Calu3 (cell line): ENCODE data around the gene WNT7B. TPM values are rescaled to one million over a fixed set of nuclear protein-coding genes. Genes with fewer than 3 reads are reported as not detected.

Experiments
- BruUV-seq: library from RNA; stranded (reverse); fragments of 400-500 nt; replicated peaks from 2 replicates; lab custom pipeline; 2021; lab: Mats Ljungman, UMichigan
- CTCF ChIA-PET: fragments of 300-600 bp; sonication (Branson Sonifier 250); formaldehyde crosslinking; loops from one replicate; lab custom pipeline; 2022; ENCODE audit warnings: antibody characterized with exemption; lab: Charles Lee
- DNase-seq: peaks from one replicate; pipeline ENCODE4 v3.0.0; 2022
- H3K27ac Mint-ChIP-seq: one replicate; pipeline ENCODE4 v1.8.0; 2022; ENCODE audit warnings: mixed read lengths; ENCODE audit not compliant: unreplicated experiment
- H3K27me3 Mint-ChIP-seq: one replicate; pipeline ENCODE4 v1.8.0; 2022; ENCODE audit warnings: mixed read lengths; ENCODE audit not compliant: unreplicated experiment
- H3K36me3 Mint-ChIP-seq: one replicate; pipeline ENCODE4 v1.8.0; 2022; ENCODE audit warnings: mild to moderate bottlenecking, moderate library complexity, mixed read lengths; ENCODE audit not compliant: insufficient read depth, unreplicated experiment
- H3K4me1 Mint-ChIP-seq: one replicate; pipeline ENCODE4 v1.8.0; 2022; ENCODE audit warnings: mild to moderate bottlenecking, low read depth, mixed read lengths; ENCODE audit not compliant: unreplicated experiment
- H3K4me3 Mint-ChIP-seq: one replicate; pipeline ENCODE4 v1.8.0; 2022; ENCODE audit warnings: mild to moderate bottlenecking, low read depth, moderate library complexity, mixed read lengths; ENCODE audit not compliant: unreplicated experiment
- H3K9me3 Mint-ChIP-seq: one replicate; pipeline ENCODE4 v1.8.0; 2022; ENCODE audit warnings: low read depth, mixed read lengths; ENCODE audit not compliant: unreplicated experiment
- intact Hi-C: fragments of 100-400 bp; cut with micrococcal nuclease; formaldehyde crosslinking; loops from one replicate; pipeline ENCODE4 v1.10.0; 2022; ENCODE audit not compliant: unreplicated experiment
- total RNA-seq: library from RNA; stranded (reverse); gene quantifications from 2 replicates; pipeline ENCODE4 v1.2.3, GENCODE V29; 2022
- TF ChIP-seq, protein P1 (sequence below): fragments of 200-600 bp; IDR thresholded peaks from one replicate; pipeline ENCODE4 v1.8.0; 2022; ENCODE audit warnings: antibody characterized with exemption; ENCODE audit not compliant: unreplicated experiment

Gene WNT7B
- total RNA-seq, 1 experiment from 2014 or later, result 100.0 TPM

DNA sequence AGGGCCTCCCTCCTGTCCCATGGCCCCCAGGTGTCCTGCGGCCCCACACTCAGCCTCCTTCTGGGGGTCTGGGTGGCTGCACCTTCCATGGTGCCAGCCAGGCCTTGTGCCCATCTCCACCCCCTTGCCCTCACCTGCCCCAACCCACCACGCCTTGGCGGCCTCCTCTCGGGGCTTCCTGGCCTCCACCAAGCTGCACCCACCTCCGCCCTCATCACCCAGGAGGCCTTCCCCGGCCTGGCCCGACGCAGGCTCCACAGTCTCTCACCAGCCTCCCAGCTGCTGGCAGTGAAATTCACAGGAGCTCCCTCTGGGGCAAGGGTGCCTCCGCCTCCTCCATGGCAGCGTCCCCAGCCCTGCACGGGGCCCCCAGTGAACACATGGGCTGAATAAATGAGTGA is 35.9 kb upstream of the WNT7B start:
- Mint-ChIP-seq H3K9me3 (no peaks in the 10 kb centered on the region), H3K27ac (peak overlapping the region; percentile 55), H3K4me1 (peaks cover 2% of the 10 kb centered on the region), H3K27me3 (no peaks in the 10 kb centered on the region), H3K4me3 (peak overlapping the region; percentile 89), H3K36me3 (peaks cover 35% of the 10 kb centered on the region)
- CTCF ChIA-PET, result interaction anchor here (0.9 to 2.8 kb wide), 3 partner anchors 24 to 104 kb away, joined by 5 to 20 read pairs (median 12); no protein-coding TSS in a partner anchor
- no peak for DNase-seq
- intact Hi-C loops, result no loop called here
- TF ChIP-seq, protein P1, sequence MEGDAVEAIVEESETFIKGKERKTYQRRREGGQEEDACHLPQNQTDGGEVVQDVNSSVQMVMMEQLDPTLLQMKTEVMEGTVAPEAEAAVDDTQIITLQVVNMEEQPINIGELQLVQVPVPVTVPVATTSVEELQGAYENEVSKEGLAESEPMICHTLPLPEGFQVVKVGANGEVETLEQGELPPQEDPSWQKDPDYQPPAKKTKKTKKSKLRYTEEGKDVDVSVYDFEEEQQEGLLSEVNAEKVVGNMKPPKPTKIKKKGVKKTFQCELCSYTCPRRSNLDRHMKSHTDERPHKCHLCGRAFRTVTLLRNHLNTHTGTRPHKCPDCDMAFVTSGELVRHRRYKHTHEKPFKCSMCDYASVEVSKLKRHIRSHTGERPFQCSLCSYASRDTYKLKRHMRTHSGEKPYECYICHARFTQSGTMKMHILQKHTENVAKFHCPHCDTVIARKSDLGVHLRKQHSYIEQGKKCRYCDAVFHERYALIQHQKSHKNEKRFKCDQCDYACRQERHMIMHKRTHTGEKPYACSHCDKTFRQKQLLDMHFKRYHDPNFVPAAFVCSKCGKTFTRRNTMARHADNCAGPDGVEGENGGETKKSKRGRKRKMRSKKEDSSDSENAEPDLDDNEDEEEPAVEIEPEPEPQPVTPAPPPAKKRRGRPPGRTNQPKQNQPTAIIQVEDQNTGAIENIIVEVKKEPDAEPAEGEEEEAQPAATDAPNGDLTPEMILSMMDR, result no peak
- no TSS peak for BruUV-seq

DNA sequence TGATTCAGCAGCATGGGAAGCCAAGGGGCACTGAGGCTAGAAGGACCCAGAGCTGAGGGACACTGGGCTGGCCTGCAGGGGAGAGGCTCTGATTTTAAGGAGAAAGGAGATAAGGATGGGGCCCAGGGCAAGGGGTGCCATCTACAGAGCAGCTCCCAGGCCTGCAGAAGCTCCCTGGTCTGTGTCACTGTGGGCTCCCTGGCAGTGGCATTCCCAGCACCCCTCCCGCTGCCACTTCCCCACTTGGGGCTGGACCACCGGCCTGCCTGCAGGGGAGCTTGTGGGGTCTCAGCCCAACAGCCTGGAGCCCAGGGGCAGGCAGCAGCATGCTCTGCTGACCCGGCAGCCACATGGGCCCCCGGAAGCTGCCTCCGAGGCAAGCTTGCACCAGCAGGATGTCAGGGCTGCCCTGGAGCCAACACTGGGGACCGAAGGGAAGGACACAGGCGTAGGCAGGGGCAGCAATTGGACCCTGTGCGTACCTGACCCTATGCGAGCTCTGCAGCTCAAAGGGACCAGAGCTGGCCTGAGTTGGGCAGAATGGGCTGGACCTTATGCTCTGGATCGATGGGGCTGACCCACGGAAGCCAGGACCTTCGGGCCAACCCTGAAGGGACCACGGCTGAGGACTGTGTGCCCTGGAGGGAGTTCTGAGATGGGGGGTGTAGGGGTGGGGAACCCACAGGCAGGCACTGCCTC is 35.4 kb upstream of the WNT7B start:
- H3K4me1 Mint-ChIP-seq, result peaks cover 7% of the 10 kb centered on the region

DNA sequence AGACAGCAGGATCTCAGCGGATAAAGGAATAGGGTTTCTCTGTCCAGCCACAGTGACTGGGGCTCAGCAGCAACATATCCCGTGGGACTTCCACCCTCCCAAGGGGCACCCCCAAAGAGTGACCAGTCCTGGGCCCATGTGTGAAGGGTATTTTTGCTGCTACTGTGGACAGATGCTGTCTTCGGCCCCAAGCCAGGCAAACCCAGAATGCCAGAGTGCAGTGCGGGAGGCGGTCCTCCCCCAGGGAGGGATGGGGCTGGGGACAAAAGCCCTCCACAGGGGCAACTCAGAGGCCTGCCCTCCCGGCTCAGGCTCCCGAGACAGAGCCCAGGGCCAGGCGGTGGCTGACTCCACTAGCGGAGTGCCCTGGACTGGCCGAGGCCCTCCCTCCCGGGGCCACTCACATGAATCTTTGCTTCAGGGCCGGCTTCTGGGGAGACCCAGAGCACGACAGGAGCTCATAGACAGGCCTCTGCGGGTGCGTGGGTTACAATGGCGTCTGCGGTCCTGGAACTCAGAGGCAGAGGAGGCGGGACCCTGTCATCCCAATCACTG is 34.7 kb upstream of the WNT7B start:
- intact Hi-C loops, result no loop called here
- no peaks in the 10 kb centered on the region for H3K27me3 Mint-ChIP-seq
- H3K4me1 Mint-ChIP-seq, result peaks cover 11% of the 10 kb centered on the region
- TF ChIP-seq, protein P1, result no peak
- H3K4me3 Mint-ChIP-seq, result no peak overlapping the region
- H3K27ac Mint-ChIP-seq, result no peak overlapping the region
- no peaks in the 10 kb centered on the region for H3K9me3 Mint-ChIP-seq
- DNase-seq, result no peak
- CTCF ChIA-PET, result interaction anchor here (2.8 kb wide), 1 partner anchor 25 kb away, joined by 20 read pairs; no protein-coding TSS in a partner anchor
- peaks cover 40% of the 10 kb centered on the region for H3K36me3 Mint-ChIP-seq
- no TSS peak for BruUV-seq

More for the DNA sequence above, 35.4 kb upstream of the WNT7B start:
- Mint-ChIP-seq H3K27ac (no peak overlapping the region), H3K9me3 (no peaks in the 10 kb centered on the region), H3K27me3 (no peaks in the 10 kb centered on the region), H3K36me3 (peaks cover 36% of the 10 kb centered on the region), H3K4me3 (no peak overlapping the region)
- intact Hi-C loops, result no loop called here
- no peak for DNase-seq
- TF ChIP-seq, protein P1, result no peak
- CTCF ChIA-PET, result interaction anchor here (0.9 to 2.8 kb wide), 3 partner anchors 24 to 104 kb away, joined by 5 to 20 read pairs (median 12); no protein-coding TSS in a partner anchor
- BruUV-seq, result TSS peak; percentile 9

DNA sequence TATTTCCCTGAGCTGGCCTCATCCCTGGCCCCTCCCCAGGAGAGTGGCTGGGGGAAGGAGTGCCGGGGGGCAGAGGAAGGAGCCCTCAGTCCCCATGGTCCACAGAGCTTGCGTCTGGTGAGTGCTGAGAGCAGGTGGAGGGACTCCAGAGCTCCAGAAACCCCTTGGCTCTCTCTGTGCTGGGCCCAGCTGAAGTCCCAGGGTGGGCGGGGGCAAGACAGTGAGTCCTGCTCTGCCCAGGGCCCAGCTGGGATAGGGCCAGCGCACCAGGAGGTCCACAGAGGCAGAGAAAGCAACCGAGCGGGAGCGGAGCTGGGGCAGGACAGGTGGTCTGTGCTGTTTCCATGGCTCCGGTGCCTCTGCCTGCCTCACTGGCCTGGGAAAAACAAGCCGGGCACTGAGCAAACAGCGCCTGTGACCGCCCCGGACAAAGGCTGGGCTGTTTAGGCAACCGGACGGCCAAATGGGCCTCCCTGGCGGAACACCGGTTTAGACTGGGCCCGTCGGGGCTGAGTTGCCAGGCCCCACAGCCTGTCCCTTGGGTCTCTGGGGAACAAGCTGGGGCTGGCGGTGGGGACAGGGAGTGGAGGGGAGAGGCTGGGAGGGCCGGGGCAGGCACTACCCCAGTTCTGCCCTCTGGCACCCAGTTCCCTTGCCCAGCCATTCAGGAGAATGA is 34.1 kb upstream of the WNT7B start:
- Mint-ChIP-seq H3K9me3 (no peaks in the 10 kb centered on the region), H3K36me3 (peaks cover 40% of the 10 kb centered on the region), H3K4me3 (no peak overlapping the region), H3K4me1 (peaks cover 11% of the 10 kb centered on the region), H3K27ac (no peak overlapping the region), H3K27me3 (no peaks in the 10 kb centered on the region)
- intact Hi-C loops, result no loop called here
- DNase-seq, result no peak
- no TSS peak for BruUV-seq
- TF ChIP-seq, protein P1, result no peak
- CTCF ChIA-PET, result no interaction called here
